SK-N-MC (cell line): Measurements from ENCODE around the gene CD300LF.
A peak's percentile ranks its signal among the peaks of the same experiment; 100 is the strongest.

Experiments
- DNase-seq: peaks from one replicate; pipeline ENCODE4 v3.0.0-alpha.2; 2011; ENCODE audit warnings: low read depth, low spot score
- H3K27ac ChIP-seq: fragments of 200-600 bp; sonication (generic); 2 replicates; pipeline ENCODE4 v1.5.1; 2016; ENCODE audit warnings: mixed run types
- H3K36me3 ChIP-seq: fragments of 200-600 bp; sonication (generic); 2 replicates; pipeline ENCODE4 v1.6.1; 2017; ENCODE audit warnings: antibody characterized with exemption, low read length, mixed read lengths; ENCODE audit not compliant: insufficient read depth
- H3K4me3 ChIP-seq: fragments of 200-600 bp; sonication (generic); 2 replicates; pipeline ENCODE4 v1.5.1; 2016
- H3K9ac ChIP-seq: fragments of 200-600 bp; sonication (generic); 2 replicates; pipeline ENCODE4 v1.8.0; 2017; ENCODE audit warnings: mixed run types, mixed read lengths; ENCODE audit not compliant: insufficient read length
- H3K9me3 ChIP-seq: fragments of 200-600 bp; sonication (generic); 2 replicates; pipeline ENCODE4 v1.6.1; 2017; ENCODE audit warnings: low read depth, mild to moderate bottlenecking, antibody characterized with exemption, low read length, moderate library complexity, mixed read lengths
- EZH2 ChIP-seq: fragments of 200-600 bp; sonication (generic); IDR thresholded peaks from one replicate; pipeline ENCODE4 v1.6.1; 2017; ENCODE audit warnings: antibody characterized with exemption
- FOXP2 ChIP-seq: optimal IDR thresholded peaks from 2 replicates; pipeline ENCODE3; 2011; ENCODE audit warnings: mild to moderate bottlenecking, moderate library complexity; ENCODE audit not compliant: insufficient read depth; ENCODE audit errors: extremely low read length, control extremely low read depth
- POLR2AphosphoS5 ChIP-seq: IDR thresholded peaks from 2 replicates; pipeline ENCODE4 v1.6.1; 2012; ENCODE audit warnings: mild to moderate bottlenecking, low read depth, low read length, borderline replicate concordance

Gene CD300LF

GRCh38 chr17:74712756-74713155, at the start of gene CD300LF:
TSS of gene CD300LF (minus strand) at chr17:74712923. CDS start at chr17:74712866, 57 bp downstream.
- no peak within 1 kb of the TSS for H3K4me3 ChIP-seq
- H3K9ac ChIP-seq = no peak within 1 kb of the TSS
- no peak within 1 kb of the TSS for H3K27ac ChIP-seq
- no peak for DNase-seq
- H3K36me3 ChIP-seq = no peaks in the 10 kb centered on the region
- no peaks in the 10 kb centered on the region for H3K9me3 ChIP-seq
- TF ChIP-seq EZH2 (no peak), POLR2AphosphoS5 (no peak)

DNA sequence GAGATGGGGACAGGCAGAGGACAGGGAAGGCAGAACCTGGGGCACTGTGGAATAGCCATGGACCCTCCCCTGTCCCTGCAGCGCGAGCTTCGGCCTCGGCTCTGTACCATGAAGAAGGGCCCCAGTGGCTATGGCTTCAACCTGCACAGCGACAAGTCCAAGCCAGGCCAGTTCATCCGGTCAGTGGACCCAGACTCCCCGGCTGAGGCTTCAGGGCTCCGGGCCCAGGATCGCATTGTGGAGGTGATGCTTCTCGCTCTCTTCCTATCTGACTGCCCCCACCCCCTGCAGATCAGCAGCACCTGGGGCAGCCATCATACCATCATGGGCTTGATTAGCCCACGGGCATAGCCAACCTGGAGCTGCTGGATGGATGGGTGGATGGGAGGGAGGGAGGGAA, 49.2 kb upstream of the CD300LF start:
- H3K9ac ChIP-seq = no peak overlapping the region
- DNase-seq = no peak
- no peak overlapping the region for H3K27ac ChIP-seq

GRCh38 chr17:74761419-74761818, 48.7 kb upstream of the CD300LF start:
- no peaks in the 10 kb centered on the region for H3K36me3 ChIP-seq
- no peak overlapping the region for H3K9ac ChIP-seq
- H3K4me3 ChIP-seq = no peak overlapping the region
- no peak for DNase-seq
- H3K27ac ChIP-seq = no peak overlapping the region
- no peak for TF ChIP-seq FOXP2
- TF ChIP-seq POLR2AphosphoS5 = no peak
- TF ChIP-seq EZH2 = no peak
- no peaks in the 10 kb centered on the region for H3K9me3 ChIP-seq

More for the DNA sequence above, 49.2 kb upstream of the CD300LF start:
- no peaks in the 10 kb centered on the region for H3K36me3 ChIP-seq
- TF ChIP-seq FOXP2 = no peak
- TF ChIP-seq EZH2 = no peak
- TF ChIP-seq POLR2AphosphoS5 = no peak
- no peaks in the 10 kb centered on the region for H3K9me3 ChIP-seq
- H3K4me3 ChIP-seq = no peak overlapping the region

DNA sequence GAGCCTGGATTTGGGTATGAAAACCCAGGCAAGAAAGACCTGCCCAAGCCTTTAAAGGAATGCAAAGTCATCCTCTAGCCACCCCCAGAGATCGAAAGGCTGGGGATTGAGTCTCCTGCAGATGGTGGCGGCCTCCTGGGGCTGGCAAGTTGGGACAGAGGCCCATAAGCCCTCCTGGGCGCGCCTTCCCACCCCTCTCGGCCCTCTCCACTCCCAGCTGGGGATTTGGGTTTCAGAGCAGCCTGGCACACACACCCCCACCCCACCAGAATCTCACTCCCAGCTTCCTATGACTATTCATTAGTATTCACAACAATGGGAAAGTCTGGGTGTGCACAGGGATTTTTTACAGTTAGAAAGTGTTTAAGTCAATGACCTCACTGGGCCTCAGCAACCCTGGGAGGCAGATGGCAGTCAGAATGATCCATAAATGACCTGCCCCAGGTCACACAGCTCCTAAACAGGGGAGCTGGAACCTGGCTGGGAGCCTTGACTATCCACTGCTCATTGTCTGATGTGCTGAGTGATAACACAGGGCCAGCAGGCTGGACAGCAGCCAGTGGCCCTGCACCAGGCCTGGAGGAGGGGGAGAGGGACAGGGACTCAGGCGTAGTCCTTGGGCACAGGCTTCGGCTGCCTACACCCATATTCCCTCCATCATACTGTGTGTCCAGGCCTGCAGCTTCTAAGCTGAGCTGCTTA, 47.8 kb upstream of the CD300LF start:
- no peaks in the 10 kb centered on the region for H3K9me3 ChIP-seq
- peak overlapping the region; percentile 5 for H3K9ac ChIP-seq
- DNase-seq = no peak
- no peaks in the 10 kb centered on the region for H3K36me3 ChIP-seq
- TF ChIP-seq FOXP2 = no peak
- no peak for TF ChIP-seq EZH2
- no peak for TF ChIP-seq POLR2AphosphoS5
- H3K27ac ChIP-seq = peak overlapping the region; percentile 58; the same call in 1 of the 2 replicates
- no peak overlapping the region for H3K4me3 ChIP-seq

DNA sequence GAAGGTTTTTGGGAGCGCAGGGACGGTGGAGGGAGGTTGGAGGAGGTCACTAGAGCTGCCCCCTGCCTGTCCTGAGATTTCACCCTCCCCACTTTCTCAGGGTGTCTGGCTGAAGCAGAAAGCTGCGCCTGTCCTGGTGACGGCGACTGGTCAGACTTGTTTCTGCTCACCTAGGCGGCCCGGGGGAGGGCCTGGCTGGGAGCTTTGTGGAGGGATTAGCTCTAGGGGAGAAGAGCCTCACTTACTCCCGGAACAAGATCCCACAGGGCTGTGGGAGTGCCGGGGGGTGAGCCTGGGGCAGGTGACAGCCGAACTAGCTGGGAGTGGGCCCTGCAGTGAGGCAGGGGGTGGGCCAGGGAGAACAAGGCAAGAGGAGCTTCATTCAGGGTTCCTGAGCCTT, 47.2 kb upstream of the CD300LF start:
- no peak overlapping the region for H3K4me3 ChIP-seq
- H3K9me3 ChIP-seq = no peaks in the 10 kb centered on the region
- TF ChIP-seq POLR2AphosphoS5 = no peak
- no peak for TF ChIP-seq FOXP2
- TF ChIP-seq EZH2 = no peak
- DNase-seq = no peak
- peak overlapping the region; percentile 58; the same call in 1 of the 2 replicates for H3K27ac ChIP-seq
- H3K36me3 ChIP-seq = no peaks in the 10 kb centered on the region
- H3K9ac ChIP-seq = peak overlapping the region; percentile 5

- H3K4me3 ChIP-seq = no peak overlapping the region
- H3K27ac ChIP-seq = no peak overlapping the region
- no peaks in the 10 kb centered on the region for H3K9me3 ChIP-seq
- DNase-seq = no peak
- no peaks in the 10 kb centered on the region for H3K36me3 ChIP-seq
- no peak overlapping the region for H3K9ac ChIP-seq
- no peak for TF ChIP-seq POLR2AphosphoS5
- no peak for TF ChIP-seq EZH2
- TF ChIP-seq FOXP2 = no peak
Observed at GRCh38 chr17:74759243-74759801, 46.6 kb upstream of the CD300LF start.

DNA sequence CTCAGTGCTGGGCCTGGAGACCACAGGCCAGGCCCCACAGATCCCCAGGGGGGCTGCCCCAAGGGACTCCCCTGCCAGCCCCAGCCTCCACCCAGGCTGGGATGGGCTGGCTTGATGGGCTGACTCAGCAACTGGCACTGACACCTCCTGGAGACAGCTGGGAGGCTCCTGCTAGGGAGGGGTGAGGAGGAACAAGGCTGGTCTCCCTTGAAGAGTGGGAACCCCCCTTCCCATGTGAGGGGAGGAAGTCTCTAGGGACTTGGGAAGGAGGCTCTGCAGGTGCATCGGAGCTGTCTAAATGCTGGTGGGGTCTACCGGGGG, 46.1 kb upstream of the CD300LF start:
- no peaks in the 10 kb centered on the region for H3K9me3 ChIP-seq
- no peak overlapping the region for H3K27ac ChIP-seq
- TF ChIP-seq EZH2 (no peak), POLR2AphosphoS5 (no peak), FOXP2 (no peak)
- no peak overlapping the region; the same call in 1 of the 2 replicates for H3K4me3 ChIP-seq
- H3K36me3 ChIP-seq = no peaks in the 10 kb centered on the region
- H3K9ac ChIP-seq = no peak overlapping the region
- no peak for DNase-seq

DNA sequence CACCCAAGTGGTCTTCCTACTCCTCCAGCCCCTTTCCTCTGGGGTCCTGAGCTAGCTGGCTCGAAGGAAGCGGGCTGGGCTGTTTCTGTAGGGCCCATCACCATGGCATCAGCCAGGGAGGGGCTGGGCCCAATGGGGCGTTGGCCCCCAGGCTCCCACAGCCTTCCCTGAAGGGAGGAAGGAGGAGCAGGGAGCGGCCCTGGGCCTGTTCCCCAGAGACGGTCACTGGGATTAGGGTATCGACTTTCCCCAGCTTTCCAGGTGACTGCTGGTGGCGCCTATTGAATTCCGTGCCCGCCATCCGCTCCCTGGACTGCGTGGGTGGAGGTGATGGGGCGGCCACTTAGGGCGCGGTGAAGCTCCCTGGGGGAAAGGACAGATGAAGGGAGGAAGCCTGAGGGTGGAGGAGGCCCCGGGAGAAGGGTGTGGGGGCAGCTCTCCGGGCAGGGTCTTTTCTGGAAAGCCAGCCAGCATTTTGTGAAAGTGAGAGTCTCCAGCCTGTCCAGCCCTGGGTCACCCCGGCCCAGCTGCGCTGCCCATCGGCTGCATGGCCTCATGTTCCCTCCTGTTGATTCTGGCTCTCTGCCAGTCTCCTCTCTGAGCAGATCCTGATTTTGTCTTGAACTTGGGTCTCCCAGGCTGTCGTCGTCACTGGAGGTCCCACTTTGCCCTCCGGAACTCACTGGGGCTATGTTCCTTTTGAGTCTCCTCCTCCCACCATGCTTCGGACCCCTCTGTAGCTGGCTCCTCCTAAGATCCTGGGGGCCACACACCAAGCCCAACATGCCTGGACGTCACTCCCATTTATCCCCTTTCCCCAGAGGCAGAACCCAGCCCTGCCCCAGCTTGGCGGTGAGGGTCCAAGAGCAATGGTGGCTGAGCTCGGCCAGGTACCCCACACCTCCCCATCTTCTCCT, 45.5 kb upstream of the CD300LF start:
- no peak for TF ChIP-seq FOXP2
- TF ChIP-seq POLR2AphosphoS5 = no peak
- TF ChIP-seq EZH2 = no peak
- Histone ChIP-seq H3K9ac (no peak overlapping the region), H3K4me3 (no peak overlapping the region), H3K36me3 (no peaks in the 10 kb centered on the region), H3K27ac (no peak overlapping the region), H3K9me3 (no peaks in the 10 kb centered on the region)
- no peak for DNase-seq
